NCI-H510A (cell line): ENCODE measurements around the gene THSD4.

Experiments
- DNase-seq: peaks from one replicate; lab custom pipeline; 2025; lab: John Stamatoyannopoulos, UW

Gene THSD4

GRCh38 chr15:71688509-71689094 is 573.3 kb downstream of the THSD4 start:
- DNase-seq = no peak

- DNase-seq = no peak
Measured at GRCh38 chr15:71691081-71691457, 575.8 kb downstream of the THSD4 start.

DNA sequence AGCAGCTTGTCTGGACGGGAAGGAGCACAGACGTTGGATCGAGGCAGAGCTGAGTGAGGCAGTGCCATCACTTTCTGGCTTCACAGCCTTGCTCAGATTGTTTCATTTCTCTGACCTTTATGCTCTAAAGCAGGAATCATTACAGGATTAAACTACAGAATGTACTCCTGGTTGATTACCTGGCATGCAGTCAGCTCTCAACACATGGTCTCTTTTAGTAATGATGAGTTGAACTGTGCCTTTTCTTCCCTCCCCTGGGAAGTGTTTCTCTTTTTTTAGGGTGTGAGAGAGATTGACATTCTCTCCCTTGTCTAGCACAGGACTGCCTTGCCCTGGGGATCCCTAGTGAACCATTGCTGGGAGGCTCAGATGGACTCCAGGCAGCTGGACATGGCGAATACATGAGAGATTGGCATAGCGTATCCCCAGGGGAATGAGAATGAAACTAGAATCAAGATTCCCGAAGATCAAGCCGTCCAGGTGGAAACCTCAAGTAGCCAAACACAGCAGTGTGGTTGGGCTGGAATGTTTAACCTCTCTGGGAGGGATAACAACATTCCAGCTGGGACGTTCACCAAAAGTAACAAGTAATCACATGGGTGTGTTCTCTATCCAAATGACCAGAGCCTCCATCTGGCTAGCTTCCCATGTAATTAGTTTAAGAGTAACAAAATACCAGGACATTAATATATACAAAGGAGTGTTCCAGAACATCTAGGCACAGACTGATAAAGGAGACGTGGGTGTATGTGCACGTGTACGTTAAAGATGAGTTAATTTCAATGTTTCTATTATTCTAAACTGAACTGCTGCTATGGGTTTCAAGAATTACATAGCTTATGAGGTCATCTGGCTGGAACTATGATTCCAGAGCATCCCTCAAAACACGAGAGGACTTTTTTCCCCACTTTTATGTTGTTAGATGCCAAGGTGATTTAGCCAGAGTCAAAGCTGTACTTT is 576.5 kb downstream of the THSD4 start:
- no peak for DNase-seq

DNA sequence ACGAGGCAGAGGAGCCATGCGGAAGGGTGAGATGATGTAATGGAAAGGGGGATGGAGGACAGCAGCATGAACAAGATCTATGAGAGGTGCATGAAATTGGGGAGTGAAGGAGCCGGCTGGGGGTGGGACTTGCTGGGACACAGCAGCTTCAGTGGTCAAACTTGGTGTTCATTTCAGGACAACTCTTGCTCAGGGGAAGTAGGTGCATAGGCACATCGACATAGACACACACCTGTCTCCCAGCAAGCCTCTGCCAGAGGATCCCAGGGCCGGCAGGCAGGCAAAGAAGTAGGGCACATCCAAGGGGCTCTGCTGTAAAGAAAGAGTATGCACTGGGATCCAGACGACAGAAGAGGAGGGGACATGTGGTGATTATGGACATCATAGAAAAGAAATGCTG is 582.0 kb downstream of the THSD4 start:
- no peak for DNase-seq

DNA sequence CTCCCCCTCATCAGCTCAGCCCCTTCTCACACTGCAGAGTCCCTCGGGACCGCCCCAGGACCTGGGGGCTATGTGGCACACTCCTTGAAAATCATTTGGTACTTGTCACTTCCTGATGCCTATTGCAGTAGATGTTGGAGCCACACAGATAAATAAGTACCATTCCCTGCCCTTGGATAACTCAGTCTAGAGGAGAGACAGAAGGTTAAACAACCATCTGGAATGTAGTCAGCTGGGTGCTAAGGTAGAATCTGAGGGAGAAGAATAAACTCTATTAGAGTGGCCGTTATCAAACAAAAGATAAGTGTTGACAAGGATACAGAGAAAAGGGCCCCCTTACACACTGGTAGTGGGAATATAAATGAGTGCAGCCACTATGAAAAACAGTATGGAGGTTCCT is 582.8 kb downstream of the THSD4 start:
- DNase-seq = no peak

GRCh38 chr15:71698742-71699141 is 583.5 kb downstream of the THSD4 start:
- DNase-seq = no peak

DNA sequence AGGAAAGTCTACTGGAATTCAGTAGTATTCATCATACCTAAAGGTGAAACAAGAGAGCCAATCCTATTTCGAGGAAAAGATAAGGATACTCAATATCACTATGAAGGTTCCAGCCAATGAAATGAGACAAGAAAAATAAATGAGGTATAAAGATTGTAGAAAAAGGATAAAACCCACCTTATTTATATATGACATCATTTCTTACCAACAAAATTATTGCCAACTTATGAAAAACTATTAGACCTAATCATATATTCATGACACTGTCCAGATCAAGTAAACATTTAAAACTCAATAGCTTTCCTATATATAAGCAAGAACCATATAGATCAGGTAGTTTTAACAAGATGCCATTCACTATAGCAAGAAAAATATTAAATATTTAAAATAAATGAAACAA is 584.7 kb downstream of the THSD4 start:
- DNase-seq = no peak

DNA sequence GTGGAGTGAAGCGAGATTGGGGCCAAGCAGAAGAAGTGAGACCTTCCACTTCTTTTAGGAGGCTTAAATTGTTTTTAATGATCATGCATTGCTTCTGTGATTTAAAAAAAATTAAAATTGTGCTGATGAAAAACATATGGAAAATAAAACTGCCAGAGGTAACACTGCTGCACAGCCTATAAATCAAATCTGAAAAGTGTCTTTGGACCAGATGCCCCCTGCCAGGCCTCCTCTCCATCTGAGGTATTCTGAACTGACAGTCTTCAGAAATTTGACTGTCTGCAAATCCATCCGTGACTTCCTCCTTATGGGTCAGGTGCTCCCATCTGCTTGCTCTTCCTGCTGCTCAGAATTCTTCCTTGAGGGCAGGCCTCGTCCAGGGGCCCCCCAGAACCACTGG is 586.5 kb downstream of the THSD4 start:
- DNase-seq = no peak

DNA sequence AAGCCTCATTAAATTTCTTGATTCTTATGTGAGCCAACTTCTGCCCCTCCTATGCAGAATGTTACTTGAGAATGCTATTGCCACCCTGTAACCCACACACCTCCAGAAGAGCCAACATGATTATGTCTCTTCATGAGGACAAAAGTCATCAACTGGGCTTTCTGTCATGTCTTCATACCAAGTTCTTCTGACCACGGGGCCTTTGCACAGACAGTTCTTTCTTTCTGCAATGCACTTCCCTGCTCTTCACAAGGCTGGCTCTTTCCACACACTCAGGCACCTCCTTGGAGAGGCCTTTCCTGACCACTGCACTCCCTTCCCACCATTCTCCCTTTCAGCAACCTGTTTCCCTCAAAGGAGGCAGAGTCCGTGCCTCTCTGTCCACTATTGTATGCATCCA is 587.2 kb downstream of the THSD4 start:
- no peak for DNase-seq

- no peak for DNase-seq
Measured at GRCh38 chr15:71705151-71705550, 589.9 kb downstream of the THSD4 start.

DNA sequence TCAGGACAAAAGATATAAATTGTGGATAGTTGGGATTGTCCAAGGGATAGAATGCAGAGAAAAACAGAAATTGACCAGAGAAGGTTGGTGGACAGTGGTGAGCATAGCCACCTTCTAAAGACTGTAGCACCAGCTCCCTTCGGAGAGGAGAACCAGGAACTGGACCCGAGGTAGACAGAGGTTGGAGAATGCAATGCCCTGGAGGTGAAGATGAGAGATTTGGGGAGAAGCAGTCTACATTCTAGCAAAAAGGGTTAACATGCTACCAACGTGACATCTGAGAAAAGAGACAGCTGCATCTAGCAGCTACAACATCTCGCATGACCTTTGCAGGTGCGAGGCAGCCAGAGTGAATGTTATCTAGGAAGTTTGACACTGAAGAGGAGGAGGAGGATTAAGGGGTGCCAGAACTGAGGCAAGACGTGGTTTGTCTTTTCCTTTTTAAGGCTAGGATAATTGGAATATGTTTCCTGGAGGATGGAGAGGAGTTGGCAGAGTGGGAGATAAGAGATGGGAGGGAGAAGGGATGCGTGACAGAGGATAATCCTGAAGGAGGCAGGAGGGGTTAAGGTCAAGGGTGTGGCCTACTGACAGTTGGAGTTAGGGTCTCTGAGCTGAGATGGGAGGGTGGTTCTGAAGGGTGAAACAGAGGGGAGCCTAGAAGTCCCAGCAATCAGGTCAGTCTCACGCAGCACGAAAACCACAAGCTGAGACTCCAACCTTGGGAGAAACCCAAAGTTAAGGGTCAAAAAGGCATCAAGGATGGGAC is 591.4 kb downstream of the THSD4 start:
- no peak for DNase-seq

GRCh38 chr15:71707230-71708050 is 592.2 kb downstream of the THSD4 start:
- no peak for DNase-seq

- DNase-seq = no peak
Measured at GRCh38 chr15:71708051-71708429, 592.8 kb downstream of the THSD4 start.

DNA sequence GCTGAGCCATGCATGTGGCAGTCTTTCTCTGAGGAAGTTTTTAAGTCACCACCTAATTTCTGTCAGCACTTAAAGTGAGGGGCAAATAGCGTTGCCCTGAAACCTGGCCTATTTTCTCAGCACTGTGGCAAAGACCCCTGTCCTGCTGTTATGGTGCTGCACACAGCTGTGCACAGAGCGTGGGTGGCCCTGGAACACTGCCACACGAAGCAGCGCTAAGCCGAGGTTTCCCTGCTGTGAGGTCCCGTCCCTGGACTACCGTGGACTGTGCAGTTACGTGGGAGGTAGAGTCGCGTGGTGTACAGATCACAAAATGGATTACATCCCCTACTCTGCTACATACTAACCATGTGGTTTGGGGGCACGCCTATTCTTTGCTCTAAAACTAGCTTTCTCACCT is 593.5 kb downstream of the THSD4 start:
- no peak for DNase-seq

DNA sequence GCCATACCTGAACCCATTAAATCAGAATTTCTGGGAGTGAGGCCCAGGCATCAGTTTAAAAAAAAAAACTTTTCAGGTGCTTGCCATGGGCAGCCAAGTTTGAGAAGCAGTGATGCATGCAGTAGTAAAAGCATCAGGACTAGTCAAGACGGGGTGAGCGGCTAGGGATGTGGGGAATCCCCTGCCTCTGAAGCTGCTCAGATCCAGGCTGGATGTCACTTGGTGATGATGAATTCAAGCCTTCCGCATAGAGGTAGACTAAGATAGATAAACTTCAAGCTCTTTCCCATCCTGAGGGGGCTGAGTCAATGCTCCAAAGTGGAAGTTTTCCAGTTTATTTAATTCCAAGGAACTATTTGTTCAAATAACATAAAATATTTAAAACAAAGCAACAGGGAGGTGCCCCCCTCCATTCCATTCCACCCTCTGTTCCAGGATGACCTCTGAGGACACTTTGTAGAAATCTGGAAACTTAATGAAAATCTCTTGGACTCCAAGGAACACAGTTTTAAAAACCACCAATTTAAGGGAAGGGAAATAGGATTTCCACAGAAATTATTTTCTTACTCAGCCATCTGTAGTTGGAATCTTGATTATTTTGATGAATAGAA is 594.6 kb downstream of the THSD4 start:
- DNase-seq = no peak

DNA sequence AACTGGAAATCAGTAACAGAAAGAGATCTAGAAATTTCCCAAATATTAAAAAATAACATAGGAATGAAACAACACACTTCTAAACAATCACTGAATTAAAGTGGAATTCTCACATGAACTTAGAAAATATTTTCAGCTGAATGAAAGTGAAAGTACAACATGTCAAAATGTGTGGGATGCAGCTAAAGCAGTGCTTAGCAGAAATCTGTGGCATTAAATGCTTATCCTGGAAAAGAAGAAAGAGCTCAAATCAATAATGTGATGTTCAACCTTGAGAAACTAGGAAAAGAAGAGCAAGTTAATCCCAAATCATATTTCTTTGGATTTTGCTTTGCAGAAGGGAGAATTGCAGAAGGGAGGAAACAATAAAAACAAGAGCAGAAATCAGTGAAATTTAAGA is 596.9 kb downstream of the THSD4 start:
- DNase-seq = no peak

DNA sequence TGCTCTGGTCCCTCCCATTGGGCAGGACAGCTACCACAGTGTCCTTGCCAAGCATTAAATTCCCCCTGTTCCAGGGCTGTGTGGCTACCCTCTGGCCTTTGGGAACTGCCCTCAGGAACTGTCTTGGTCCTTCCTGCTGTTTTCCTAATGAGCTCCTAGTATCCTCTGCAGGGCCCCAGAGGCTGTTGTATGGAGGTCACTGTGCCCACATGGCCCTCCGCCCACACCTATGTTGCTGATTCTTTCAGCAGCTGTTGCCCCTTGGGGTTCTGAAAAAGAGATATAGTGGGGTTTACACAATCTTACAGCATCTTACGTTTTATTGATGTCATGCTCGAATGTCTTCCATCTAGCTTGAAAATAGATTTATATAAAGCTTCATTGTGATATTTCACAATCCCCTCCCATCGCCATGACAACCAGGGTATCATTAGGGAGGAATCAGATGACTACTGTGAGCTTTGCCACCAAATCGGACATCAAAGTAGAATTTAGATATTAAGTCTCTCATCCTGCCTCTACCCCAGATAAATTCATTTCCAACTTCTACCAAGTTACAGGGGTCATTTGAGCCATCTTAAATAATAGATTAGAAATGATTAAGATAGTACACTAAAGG is 598.0 kb downstream of the THSD4 start:
- no peak for DNase-seq

DNA sequence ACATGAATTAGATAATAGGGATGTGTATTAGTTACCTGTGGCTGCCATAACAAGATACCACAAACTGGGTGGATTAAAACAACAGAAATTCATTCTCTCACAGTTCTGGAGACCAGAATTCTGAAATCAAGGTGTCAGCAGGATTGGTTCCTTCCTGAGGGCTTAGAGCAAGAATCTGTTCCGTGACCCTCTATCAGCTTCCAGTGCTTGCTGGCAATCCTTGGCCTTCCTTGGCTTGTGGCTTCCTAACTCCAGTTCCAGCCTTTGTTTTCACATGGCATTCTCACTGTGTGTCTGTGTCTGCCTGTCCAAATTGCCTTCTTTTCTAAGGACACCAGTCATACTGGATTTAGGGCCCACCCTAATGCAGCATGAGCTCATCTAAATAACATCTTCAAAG is 600.6 kb downstream of the THSD4 start:
- DNase-seq = no peak

- DNase-seq = no peak
Measured at GRCh38 chr15:71716990-71717389, 601.7 kb downstream of the THSD4 start.

DNA sequence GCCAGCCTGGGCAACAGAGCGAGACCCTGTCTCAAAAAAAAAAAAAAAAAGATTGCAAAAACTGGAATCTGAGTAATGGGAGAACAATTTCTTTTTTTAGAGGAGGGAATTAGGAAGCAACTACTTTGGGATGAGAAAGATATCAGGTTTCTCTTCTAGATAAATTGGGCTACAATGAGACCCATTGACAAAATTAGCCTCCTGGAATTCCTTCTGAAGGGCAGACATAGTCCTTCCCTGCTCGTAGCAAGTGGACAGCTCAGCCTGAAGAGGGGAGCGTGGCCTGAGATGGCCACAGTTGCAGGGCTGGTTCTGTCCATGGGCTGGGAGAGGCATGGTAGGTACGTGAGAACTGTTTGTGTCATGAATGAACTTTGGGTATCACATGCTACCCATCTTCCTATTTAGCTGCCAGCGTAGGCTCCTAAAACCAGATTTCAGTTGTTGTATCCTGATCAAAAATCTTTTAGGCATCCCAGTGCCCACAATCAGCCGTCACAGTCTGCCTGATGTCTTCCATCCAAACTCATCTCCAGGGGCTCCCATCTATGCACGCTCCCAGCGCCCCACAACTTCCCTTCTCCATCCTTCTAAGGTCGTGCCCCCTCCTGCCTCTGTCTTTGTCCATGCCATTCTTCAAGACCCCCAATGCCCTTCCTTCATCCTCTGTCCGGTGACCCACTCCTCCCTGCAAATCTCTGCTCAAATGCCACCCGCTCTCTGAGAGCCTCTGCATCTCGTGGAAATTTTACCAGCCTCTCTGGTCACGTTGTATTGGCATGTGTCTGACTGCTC is 603.0 kb downstream of the THSD4 start:
- no peak for DNase-seq
